Measurements from ENCODE around the gene GTF2B.

DNA sequence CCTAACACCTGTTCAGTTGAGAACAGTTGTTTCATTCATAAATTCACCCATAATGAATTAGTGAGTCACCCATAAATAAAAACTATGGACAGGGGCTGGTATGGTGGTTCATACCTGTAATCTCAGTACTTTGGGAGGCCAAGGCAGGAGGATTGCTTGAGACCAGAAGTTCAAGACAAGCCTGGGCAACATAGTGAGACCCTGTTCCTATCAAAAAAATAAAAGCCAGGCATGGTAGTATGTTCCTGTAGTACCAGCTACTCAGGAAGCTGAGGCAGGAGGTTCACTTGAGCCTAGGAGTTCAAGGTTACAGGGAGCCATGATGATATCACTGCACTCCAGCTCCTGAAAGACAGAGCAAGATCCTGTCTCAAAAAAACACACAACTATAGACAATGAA is 79.0 kb downstream of the GTF2B start:
- TF ChIP-seq, protein P1, sequence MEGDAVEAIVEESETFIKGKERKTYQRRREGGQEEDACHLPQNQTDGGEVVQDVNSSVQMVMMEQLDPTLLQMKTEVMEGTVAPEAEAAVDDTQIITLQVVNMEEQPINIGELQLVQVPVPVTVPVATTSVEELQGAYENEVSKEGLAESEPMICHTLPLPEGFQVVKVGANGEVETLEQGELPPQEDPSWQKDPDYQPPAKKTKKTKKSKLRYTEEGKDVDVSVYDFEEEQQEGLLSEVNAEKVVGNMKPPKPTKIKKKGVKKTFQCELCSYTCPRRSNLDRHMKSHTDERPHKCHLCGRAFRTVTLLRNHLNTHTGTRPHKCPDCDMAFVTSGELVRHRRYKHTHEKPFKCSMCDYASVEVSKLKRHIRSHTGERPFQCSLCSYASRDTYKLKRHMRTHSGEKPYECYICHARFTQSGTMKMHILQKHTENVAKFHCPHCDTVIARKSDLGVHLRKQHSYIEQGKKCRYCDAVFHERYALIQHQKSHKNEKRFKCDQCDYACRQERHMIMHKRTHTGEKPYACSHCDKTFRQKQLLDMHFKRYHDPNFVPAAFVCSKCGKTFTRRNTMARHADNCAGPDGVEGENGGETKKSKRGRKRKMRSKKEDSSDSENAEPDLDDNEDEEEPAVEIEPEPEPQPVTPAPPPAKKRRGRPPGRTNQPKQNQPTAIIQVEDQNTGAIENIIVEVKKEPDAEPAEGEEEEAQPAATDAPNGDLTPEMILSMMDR (conservative IDR thresholded peaks at IDR 0.05), result no peak
- TF ChIP-seq ZFX (IDR thresholded peaks at IDR 0.05), result no peak
